ENCODE results near the gene EDDM3A. TPM values are rescaled to one million over a fixed set of nuclear protein-coding genes. Genes with fewer than 3 reads are reported as not detected.

EDDM3A gene
- total RNA-seq, 4 donors from 2014 or later = not detected

DNA sequence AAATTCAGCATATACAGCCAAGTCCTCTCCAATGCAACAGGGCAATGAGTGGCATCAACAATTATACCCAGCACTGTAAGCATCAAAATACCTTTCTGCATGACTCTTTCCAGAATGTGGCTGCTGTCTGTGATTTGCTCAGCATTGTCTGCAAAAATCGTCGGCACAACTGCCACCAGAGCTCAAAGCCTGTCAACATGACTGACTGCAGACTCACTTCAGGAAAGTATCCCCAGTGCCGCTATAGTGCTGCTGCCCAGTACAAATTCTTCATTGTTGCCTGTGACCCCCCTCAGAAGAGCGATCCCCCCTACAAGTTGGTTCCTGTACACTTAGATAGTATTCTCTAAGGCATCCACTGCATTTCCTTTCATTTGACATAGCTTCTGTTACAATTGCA lies 36.1 kb downstream of the EDDM3A start:
- intact Hi-C loops (cut with DNase I) = no loop called here
- H3K36me3 ChIP-seq = no peaks in the 10 kb centered on the region
- WGBS, 2 donors = 33 to 45% methylated on average over 4 of the region's 4 CpGs
- no peak for TF ChIP-seq POLR2A (IDR thresholded peaks at IDR 0.05)
- TF ChIP-seq, protein P1, sequence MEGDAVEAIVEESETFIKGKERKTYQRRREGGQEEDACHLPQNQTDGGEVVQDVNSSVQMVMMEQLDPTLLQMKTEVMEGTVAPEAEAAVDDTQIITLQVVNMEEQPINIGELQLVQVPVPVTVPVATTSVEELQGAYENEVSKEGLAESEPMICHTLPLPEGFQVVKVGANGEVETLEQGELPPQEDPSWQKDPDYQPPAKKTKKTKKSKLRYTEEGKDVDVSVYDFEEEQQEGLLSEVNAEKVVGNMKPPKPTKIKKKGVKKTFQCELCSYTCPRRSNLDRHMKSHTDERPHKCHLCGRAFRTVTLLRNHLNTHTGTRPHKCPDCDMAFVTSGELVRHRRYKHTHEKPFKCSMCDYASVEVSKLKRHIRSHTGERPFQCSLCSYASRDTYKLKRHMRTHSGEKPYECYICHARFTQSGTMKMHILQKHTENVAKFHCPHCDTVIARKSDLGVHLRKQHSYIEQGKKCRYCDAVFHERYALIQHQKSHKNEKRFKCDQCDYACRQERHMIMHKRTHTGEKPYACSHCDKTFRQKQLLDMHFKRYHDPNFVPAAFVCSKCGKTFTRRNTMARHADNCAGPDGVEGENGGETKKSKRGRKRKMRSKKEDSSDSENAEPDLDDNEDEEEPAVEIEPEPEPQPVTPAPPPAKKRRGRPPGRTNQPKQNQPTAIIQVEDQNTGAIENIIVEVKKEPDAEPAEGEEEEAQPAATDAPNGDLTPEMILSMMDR (IDR thresholded peaks at IDR 0.05) = no peak
- no peak overlapping the region for H3K27ac ChIP-seq
- no peak for DNase-seq
- no peaks in the 10 kb centered on the region for H3K9me3 ChIP-seq
- H3K27me3 ChIP-seq = no peaks in the 10 kb centered on the region
- H3K4me1 ChIP-seq = no peaks in the 10 kb centered on the region
- H3K4me3 ChIP-seq (replicated peaks in 1 of 3) = no peak overlapping the region

DNA sequence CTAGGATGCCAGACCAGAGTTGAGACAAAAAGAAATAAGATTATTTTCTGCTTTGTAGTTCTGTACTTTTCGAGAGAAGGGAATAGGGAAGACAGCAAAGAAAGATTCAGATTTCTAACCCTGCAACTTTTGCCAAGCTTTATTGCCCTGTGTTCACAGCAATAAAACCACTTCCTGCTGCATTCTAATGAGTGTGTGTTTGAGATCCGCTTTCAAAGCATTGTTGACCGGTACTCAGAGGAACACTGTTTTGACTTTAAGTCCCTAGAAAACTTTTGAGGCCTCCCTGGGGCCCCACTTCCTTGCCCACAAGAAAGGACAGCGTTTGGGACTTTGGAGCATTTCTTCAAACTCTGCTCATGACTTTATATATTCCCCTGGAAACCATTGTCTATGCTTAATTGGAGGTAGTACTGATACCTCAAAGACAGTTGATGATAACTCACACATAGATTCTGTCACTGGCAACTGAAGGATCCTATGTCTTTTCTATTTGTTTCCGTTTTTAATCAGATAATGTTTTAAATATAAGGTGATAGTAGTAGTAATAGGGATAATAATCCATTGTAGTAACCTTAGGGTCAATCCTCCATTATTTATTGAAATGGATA lies 36.7 kb downstream of the EDDM3A start:
- intact Hi-C loops (cut with DNase I) = no loop called here
- H3K4me3 ChIP-seq (replicated peaks in 1 of 3) = no peak overlapping the region
- H3K27ac ChIP-seq = no peak overlapping the region

DNA sequence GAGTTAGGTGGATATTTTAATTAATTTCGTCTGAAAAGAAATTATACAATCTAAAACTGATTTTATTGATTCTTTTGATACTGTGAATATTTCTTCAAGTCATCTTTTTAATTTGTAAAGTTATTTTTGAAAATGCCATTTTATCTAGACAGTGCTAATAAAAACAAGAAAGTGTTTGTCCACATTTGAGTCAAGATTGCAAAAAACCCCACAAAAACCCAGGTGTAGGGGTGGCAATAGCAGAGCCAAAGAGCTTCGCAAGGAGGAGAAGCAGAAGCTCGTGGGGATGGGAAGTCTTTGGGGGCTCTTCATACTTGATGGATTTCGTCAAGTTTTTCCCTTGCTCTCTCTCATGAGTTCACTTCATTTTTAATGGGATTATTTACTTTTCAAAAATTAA lies 41.3 kb downstream of the EDDM3A start:
- TF ChIP-seq, protein P1 (IDR thresholded peaks at IDR 0.05) = no peak
- Histone ChIP-seq H3K27ac (no peak overlapping the region), H3K9me3 (no peaks in the 10 kb centered on the region), H3K36me3 (no peaks in the 10 kb centered on the region), H3K4me3 (replicated peaks in 1 of 3) (no peak overlapping the region), H3K27me3 (no peaks in the 10 kb centered on the region), H3K4me1 (no peaks in the 10 kb centered on the region)
- 56 to 61% methylated on average over 4 of the region's 4 CpGs for WGBS, 2 donors
- intact Hi-C loops (cut with DNase I) = no loop called here
- no peak for DNase-seq

More for the DNA sequence above, 36.7 kb downstream of the EDDM3A start:
- no peak for DNase-seq
- TF ChIP-seq, protein P1 (IDR thresholded peaks at IDR 0.05) = no peak
- no peaks in the 10 kb centered on the region for H3K36me3 ChIP-seq
- H3K9me3 ChIP-seq = no peaks in the 10 kb centered on the region
- H3K4me1 ChIP-seq = no peaks in the 10 kb centered on the region
- H3K27me3 ChIP-seq = no peaks in the 10 kb centered on the region
- 23 to 34% methylated on average over 5 of the region's 5 CpGs for WGBS, 2 donors

DNA sequence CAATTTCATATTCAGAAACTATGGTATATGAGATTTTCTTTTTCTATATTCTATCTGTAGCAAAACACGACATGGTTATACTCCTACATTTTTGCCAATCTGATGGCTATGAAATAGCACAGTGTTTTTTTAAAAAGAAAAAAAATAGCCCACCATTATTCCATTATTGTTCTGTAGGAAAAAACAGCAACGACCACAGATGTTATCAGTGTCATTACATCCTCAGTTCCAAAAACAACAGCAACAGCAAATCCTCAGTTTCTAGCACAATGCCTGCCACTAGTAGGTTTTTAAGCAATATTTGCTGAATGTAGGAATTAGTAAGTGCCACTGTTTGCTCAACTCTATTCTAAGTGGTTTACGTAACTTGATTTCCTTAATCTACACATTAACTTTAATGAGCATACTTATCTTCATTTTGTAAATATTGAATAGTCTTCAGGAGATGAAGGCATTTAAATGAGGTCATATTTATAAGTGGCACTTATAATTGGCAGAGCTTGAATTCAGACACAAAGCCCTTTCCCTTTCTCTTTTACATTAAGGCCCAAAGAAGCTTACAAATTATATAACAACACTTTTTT lies 43.6 kb downstream of the EDDM3A start:
- no peaks in the 10 kb centered on the region for H3K36me3 ChIP-seq
- 59 to 63% methylated on average over 3 of the region's 3 CpGs for whole genome bisulfite sequencing, 2 donors
- no peaks in the 10 kb centered on the region for H3K9me3 ChIP-seq
- no peaks in the 10 kb centered on the region for H3K4me1 ChIP-seq
- intact Hi-C loops (cut with DNase I) = no loop called here
- H3K27me3 ChIP-seq = no peaks in the 10 kb centered on the region
- H3K4me3 ChIP-seq (replicated peaks in 1 of 3) = no peak overlapping the region
- TF ChIP-seq POLR2A (IDR thresholded peaks at IDR 0.05) = no peak
- DNase-seq = no peak
- no peak overlapping the region for H3K27ac ChIP-seq

DNA sequence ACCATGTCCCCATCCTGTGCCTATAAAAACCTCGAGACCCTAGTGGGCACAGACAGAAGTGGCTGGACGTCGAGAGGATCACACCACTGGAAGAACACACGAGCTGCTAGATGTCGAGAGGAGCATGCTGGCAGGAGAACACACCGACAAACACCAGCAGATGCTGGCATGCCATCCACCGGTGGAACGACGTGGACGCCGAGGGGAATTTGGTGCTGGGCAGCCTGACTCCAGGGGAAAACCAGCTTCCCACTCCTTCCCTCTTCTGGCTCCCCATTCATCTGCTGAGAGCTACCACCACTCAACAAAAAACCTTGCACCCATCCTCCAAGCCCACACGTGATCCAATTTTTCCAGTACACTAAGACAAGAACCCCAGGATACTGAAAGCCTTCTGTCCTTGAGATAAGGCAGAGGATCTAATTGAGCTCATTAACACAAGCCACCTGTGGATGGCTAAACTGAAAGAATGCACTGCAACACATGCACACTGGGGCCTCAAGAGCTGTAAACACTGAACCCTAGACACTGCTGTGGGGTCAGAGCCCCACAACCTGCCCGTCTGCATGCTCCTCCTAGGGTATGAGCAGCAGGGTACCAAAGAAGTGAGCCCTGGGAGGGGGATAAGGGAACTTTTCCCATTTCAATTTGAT lies 44.9 kb downstream of the EDDM3A start:
- no peaks in the 10 kb centered on the region for H3K4me1 ChIP-seq
- no peak for DNase-seq
- no peak overlapping the region for H3K27ac ChIP-seq
- H3K9me3 ChIP-seq = no peaks in the 10 kb centered on the region
- no peaks in the 10 kb centered on the region for H3K36me3 ChIP-seq
- TF ChIP-seq, protein P1 (IDR thresholded peaks at IDR 0.05) = no peak
- TF ChIP-seq POLR2A (IDR thresholded peaks at IDR 0.05) = no peak
- no peaks in the 10 kb centered on the region for H3K27me3 ChIP-seq
- 86 to 87% methylated on average over 13 of the region's 13 CpGs for WGBS, 2 donors
- intact Hi-C loops (cut with DNase I) = no loop called here
- no peak overlapping the region for H3K4me3 ChIP-seq (replicated peaks in 1 of 3)
